ENCODE results near the gene TMEM151B. TPM values are rescaled to one million over a fixed set of nuclear protein-coding genes. Genes with fewer than 3 reads are reported as not detected.

Gene TMEM151B
- total and polyA plus RNA-seq, 9 of the 15 experiments (the other 6 are each of a cell fraction or from before 2014, with no cell fraction given), result not detected

DNA sequence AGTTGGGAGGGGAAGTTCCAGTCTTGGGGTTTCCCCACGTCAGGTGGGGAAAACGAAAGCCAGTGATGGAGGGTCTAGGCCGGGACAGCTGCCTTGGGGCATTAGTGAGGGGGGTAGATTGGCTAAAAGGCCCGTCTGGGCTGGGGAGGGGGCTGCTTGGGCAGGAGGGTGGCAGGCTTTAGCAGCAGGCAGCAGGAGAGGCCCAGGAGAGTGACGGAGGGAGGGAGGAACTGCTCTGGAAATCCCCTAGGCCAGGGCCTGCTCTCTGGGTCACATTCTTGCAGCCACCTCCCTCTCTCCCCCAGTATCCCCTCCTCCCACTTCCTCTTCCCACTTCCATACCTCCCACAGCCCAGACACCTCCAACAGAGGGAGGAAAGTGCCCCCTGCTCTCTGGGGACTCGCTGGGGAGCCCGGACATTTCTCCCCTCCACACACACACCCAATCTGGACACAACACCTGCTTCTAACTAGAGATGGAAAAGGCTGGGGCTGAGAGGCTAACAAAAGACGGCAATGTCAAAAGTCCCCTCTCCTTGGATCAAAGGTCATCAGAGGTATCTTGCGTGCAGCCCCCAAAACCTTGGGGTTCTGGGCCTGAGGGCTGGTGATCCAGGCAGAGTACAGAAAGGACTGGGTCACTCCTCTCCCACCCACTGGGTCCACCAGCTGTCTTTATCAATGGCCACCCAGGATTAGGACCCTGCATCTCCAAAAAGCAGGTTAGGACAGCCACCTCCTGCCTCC is 6.7 kb upstream of the TMEM151B start (continued):
- TF ChIP-seq MEF2D (tag; conservative IDR thresholded peaks at IDR 0.05; ENCODE audit: low read depth) (no peak), GTF2E2 (tag; IDR thresholded peaks at IDR 0.05) (no peak), SRSF3 (IDR thresholded peaks at IDR 0.05; ENCODE audit: insufficient read depth, low read length) (no peak), TCF7L2 (IDR thresholded peaks at IDR 0.05; ENCODE audit: low read depth, low read length) (no peak), ILF3 (IDR thresholded peaks at IDR 0.05; ENCODE audit: borderline replicate concordance) (no peak), MEIS2 (IDR thresholded peaks at IDR 0.05; ENCODE audit: partially characterized antibody) (no peak), JUN (IDR thresholded peaks at IDR 0.05; ENCODE audit: borderline replicate concordance, low read depth, low read length) (no peak), JUN (CRISPR knock-in tag; IDR thresholded peaks at IDR 0.05; ENCODE audit: borderline replicate concordance) (no peak), HNRNPK (IDR thresholded peaks at IDR 0.05; ENCODE audit: low read depth, low read length, poor library complexity, severe bottlenecking) (no peak), ZKSCAN1 (IDR thresholded peaks at IDR 0.05; ENCODE audit: low read depth, low read length) (no peak), LCOR (CRISPR knock-in tag; IDR thresholded peaks at IDR 0.05) (no peak)
- TF ChIP-seq, protein P1, sequence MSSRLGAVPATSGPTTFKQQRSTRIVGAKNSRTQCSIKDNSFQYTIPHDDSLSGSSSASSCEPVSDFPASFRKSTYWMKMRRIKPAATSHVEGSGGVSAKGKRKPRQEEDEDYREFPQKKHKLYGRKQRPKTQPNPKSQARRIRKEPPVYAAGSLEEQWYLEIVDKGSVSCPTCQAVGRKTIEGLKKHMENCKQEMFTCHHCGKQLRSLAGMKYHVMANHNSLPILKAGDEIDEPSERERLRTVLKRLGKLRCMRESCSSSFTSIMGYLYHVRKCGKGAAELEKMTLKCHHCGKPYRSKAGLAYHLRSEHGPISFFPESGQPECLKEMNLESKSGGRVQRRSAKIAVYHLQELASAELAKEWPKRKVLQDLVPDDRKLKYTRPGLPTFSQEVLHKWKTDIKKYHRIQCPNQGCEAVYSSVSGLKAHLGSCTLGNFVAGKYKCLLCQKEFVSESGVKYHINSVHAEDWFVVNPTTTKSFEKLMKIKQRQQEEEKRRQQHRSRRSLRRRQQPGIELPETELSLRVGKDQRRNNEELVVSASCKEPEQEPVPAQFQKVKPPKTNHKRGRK (tag; IDR thresholded peaks at IDR 0.05), result no peak
- TF ChIP-seq, protein P2, sequence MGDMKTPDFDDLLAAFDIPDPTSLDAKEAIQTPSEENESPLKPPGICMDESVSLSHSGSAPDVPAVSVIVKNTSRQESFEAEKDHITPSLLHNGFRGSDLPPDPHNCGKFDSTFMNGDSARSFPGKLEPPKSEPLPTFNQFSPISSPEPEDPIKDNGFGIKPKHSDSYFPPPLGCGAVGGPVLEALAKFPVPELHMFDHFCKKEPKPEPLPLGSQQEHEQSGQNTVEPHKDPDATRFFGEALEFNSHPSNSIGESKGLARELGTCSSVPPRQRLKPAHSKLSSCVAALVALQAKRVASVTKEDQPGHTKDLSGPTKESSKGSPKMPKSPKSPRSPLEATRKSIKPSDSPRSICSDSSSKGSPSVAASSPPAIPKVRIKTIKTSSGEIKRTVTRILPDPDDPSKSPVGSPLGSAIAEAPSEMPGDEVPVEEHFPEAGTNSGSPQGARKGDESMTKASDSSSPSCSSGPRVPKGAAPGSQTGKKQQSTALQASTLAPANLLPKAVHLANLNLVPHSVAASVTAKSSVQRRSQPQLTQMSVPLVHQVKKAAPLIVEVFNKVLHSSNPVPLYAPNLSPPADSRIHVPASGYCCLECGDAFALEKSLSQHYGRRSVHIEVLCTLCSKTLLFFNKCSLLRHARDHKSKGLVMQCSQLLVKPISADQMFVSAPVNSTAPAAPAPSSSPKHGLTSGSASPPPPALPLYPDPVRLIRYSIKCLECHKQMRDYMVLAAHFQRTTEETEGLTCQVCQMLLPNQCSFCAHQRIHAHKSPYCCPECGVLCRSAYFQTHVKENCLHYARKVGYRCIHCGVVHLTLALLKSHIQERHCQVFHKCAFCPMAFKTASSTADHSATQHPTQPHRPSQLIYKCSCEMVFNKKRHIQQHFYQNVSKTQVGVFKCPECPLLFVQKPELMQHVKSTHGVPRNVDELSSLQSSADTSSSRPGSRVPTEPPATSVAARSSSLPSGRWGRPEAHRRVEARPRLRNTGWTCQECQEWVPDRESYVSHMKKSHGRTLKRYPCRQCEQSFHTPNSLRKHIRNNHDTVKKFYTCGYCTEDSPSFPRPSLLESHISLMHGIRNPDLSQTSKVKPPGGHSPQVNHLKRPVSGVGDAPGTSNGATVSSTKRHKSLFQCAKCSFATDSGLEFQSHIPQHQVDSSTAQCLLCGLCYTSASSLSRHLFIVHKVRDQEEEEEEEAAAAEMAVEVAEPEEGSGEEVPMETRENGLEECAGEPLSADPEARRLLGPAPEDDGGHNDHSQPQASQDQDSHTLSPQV (IDR thresholded peaks at IDR 0.05), result no peak
- TF ChIP-seq, protein P3, sequence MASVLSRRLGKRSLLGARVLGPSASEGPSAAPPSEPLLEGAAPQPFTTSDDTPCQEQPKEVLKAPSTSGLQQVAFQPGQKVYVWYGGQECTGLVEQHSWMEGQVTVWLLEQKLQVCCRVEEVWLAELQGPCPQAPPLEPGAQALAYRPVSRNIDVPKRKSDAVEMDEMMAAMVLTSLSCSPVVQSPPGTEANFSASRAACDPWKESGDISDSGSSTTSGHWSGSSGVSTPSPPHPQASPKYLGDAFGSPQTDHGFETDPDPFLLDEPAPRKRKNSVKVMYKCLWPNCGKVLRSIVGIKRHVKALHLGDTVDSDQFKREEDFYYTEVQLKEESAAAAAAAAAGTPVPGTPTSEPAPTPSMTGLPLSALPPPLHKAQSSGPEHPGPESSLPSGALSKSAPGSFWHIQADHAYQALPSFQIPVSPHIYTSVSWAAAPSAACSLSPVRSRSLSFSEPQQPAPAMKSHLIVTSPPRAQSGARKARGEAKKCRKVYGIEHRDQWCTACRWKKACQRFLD (CRISPR knock-in tag; IDR thresholded peaks at IDR 0.05), result no peak
- TF ChIP-seq, protein P4, sequence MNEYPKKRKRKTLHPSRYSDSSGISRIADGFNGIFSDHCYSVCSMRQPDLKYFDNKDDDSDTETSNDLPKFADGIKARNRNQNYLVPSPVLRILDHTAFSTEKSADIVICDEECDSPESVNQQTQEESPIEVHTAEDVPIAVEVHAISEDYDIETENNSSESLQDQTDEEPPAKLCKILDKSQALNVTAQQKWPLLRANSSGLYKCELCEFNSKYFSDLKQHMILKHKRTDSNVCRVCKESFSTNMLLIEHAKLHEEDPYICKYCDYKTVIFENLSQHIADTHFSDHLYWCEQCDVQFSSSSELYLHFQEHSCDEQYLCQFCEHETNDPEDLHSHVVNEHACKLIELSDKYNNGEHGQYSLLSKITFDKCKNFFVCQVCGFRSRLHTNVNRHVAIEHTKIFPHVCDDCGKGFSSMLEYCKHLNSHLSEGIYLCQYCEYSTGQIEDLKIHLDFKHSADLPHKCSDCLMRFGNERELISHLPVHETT (CRISPR knock-in tag; conservative IDR thresholded peaks at IDR 0.05 in 1 of 2, IDR thresholded peaks at IDR 0.05 in 1 of 2), result no peak

Data from K562 (cell line).